Stimulated activated memory B cell treated with anti-CD40 and anti-IgM and Interleukin-4, amounts not matched to agents 10 μg/mL and 1 μg/mL and 100 μg/mL, for 72 hours (primary cell): Measurements from ENCODE around the gene MARCO.

Source experiments
- ATAC-seq: fragments of 150-1000 bp; cut with Tn5 transposase; 2 replicates; pipeline ENCODE4 v1.10.0; 2021
- H3K27ac Mint-ChIP-seq: one replicate; pipeline ENCODE4 v1.8.0; 2022; ENCODE audit warnings: mild to moderate bottlenecking, mixed read lengths
- H3K27me3 Mint-ChIP-seq: one replicate; pipeline ENCODE4 v1.8.0; 2022; ENCODE audit warnings: mixed read lengths
- H3K36me3 Mint-ChIP-seq: one replicate; pipeline ENCODE4 v1.8.0; 2022; ENCODE audit warnings: mixed read lengths
- H3K4me1 Mint-ChIP-seq: one replicate; pipeline ENCODE4 v1.8.0; 2022; ENCODE audit warnings: mixed read lengths
- H3K4me3 Mint-ChIP-seq: one replicate; pipeline ENCODE4 v1.8.0; 2022; ENCODE audit warnings: mild to moderate bottlenecking, moderate library complexity, mixed read lengths
- H3K9me3 Mint-ChIP-seq: one replicate; pipeline ENCODE4 v1.8.0; 2022; ENCODE audit warnings: mixed read lengths

The MARCO gene

GRCh38 chr2:118942031-118942430 is at the start of gene MARCO:
MARCO (plus strand) TSS chr2:118942194; CDS start chr2:118942301, 107 bp downstream.
- H3K36me3 Mint-ChIP-seq, result no peaks in the 10 kb centered on the region
- no peak within 1 kb of the TSS for H3K27ac Mint-ChIP-seq
- no peak within 1 kb of the TSS for H3K4me3 Mint-ChIP-seq
- peaks cover 27% of the 10 kb centered on the region for H3K27me3 Mint-ChIP-seq
- no peaks in the 10 kb centered on the region for H3K9me3 Mint-ChIP-seq
- peaks cover 6% of the 10 kb centered on the region for H3K4me1 Mint-ChIP-seq
- no peak for ATAC-seq

- peaks cover 13% of the 10 kb centered on the region for H3K27me3 Mint-ChIP-seq
- ATAC-seq, result no peak
- H3K4me1 Mint-ChIP-seq, result no peaks in the 10 kb centered on the region
- H3K9me3 Mint-ChIP-seq, result peaks cover 8% of the 10 kb centered on the region
- peaks cover 10% of the 10 kb centered on the region for H3K36me3 Mint-ChIP-seq
- H3K27ac Mint-ChIP-seq, result no peak overlapping the region
- H3K4me3 Mint-ChIP-seq, result no peak overlapping the region
Observed at GRCh38 chr2:118893100-118893499, 48.9 kb upstream of the MARCO start.

GRCh38 chr2:118902266-118903028 is 39.5 kb upstream of the MARCO start:
- Mint-ChIP-seq H3K36me3 (no peaks in the 10 kb centered on the region), H3K4me1 (no peaks in the 10 kb centered on the region), H3K4me3 (no peak overlapping the region), H3K9me3 (no peaks in the 10 kb centered on the region), H3K27ac (no peak overlapping the region), H3K27me3 (no peaks in the 10 kb centered on the region)
- ATAC-seq, result no peak

- Mint-ChIP-seq H3K36me3 (no peaks in the 10 kb centered on the region), H3K4me3 (no peak overlapping the region), H3K27ac (no peak overlapping the region), H3K4me1 (no peaks in the 10 kb centered on the region), H3K27me3 (no peaks in the 10 kb centered on the region), H3K9me3 (no peaks in the 10 kb centered on the region)
- no peak for ATAC-seq
Observed at GRCh38 chr2:118903029-118903351, 39.0 kb upstream of the MARCO start.

GRCh38 chr2:118903551-118904479 is 38.2 kb upstream of the MARCO start:
- no peak overlapping the region for H3K4me3 Mint-ChIP-seq
- no peaks in the 10 kb centered on the region for H3K27me3 Mint-ChIP-seq
- H3K36me3 Mint-ChIP-seq, result no peaks in the 10 kb centered on the region
- no peak overlapping the region for H3K27ac Mint-ChIP-seq
- no peak for ATAC-seq
- no peaks in the 10 kb centered on the region for H3K4me1 Mint-ChIP-seq
- no peaks in the 10 kb centered on the region for H3K9me3 Mint-ChIP-seq

- Mint-ChIP-seq H3K4me3 (no peak overlapping the region), H3K36me3 (no peaks in the 10 kb centered on the region), H3K27me3 (no peaks in the 10 kb centered on the region), H3K9me3 (no peaks in the 10 kb centered on the region), H3K4me1 (no peaks in the 10 kb centered on the region), H3K27ac (no peak overlapping the region)
- ATAC-seq, result no peak
Observed at GRCh38 chr2:118905206-118905605, 36.8 kb upstream of the MARCO start.

- H3K27me3 Mint-ChIP-seq, result no peaks in the 10 kb centered on the region
- H3K4me1 Mint-ChIP-seq, result no peaks in the 10 kb centered on the region
- H3K4me3 Mint-ChIP-seq, result no peak overlapping the region
- no peak for ATAC-seq
- no peaks in the 10 kb centered on the region for H3K36me3 Mint-ChIP-seq
- no peak overlapping the region for H3K27ac Mint-ChIP-seq
- no peaks in the 10 kb centered on the region for H3K9me3 Mint-ChIP-seq
Observed at GRCh38 chr2:118906186-118906585, 35.8 kb upstream of the MARCO start.

- Mint-ChIP-seq H3K36me3 (no peaks in the 10 kb centered on the region), H3K27ac (no peak overlapping the region), H3K4me3 (no peak overlapping the region), H3K27me3 (no peaks in the 10 kb centered on the region), H3K4me1 (no peaks in the 10 kb centered on the region), H3K9me3 (no peaks in the 10 kb centered on the region)
- no peak for ATAC-seq
Observed at GRCh38 chr2:118907759-118908158, 34.2 kb upstream of the MARCO start.

GRCh38 chr2:118909191-118909590 is 32.8 kb upstream of the MARCO start:
- H3K27ac Mint-ChIP-seq, result no peak overlapping the region
- H3K4me1 Mint-ChIP-seq, result no peaks in the 10 kb centered on the region
- no peaks in the 10 kb centered on the region for H3K27me3 Mint-ChIP-seq
- no peaks in the 10 kb centered on the region for H3K9me3 Mint-ChIP-seq
- no peak overlapping the region for H3K4me3 Mint-ChIP-seq
- H3K36me3 Mint-ChIP-seq, result no peaks in the 10 kb centered on the region
- no peak for ATAC-seq

GRCh38 chr2:118911166-118911856 is 30.7 kb upstream of the MARCO start:
- Mint-ChIP-seq H3K4me3 (no peak overlapping the region), H3K9me3 (peaks cover 2% of the 10 kb centered on the region), H3K36me3 (no peaks in the 10 kb centered on the region), H3K4me1 (no peaks in the 10 kb centered on the region), H3K27ac (no peak overlapping the region), H3K27me3 (peaks cover 7% of the 10 kb centered on the region)
- ATAC-seq, result no peak

GRCh38 chr2:118911936-118912335 is 30.1 kb upstream of the MARCO start:
- no peak for ATAC-seq
- Mint-ChIP-seq H3K9me3 (peaks cover 2% of the 10 kb centered on the region), H3K27ac (no peak overlapping the region), H3K4me3 (no peak overlapping the region), H3K36me3 (no peaks in the 10 kb centered on the region), H3K27me3 (peaks cover 12% of the 10 kb centered on the region), H3K4me1 (no peaks in the 10 kb centered on the region)

- no peak for ATAC-seq
- peaks cover 2% of the 10 kb centered on the region for H3K9me3 Mint-ChIP-seq
- no peak overlapping the region for H3K4me3 Mint-ChIP-seq
- no peaks in the 10 kb centered on the region for H3K4me1 Mint-ChIP-seq
- H3K27me3 Mint-ChIP-seq, result peaks cover 12% of the 10 kb centered on the region
- no peak overlapping the region for H3K27ac Mint-ChIP-seq
- no peaks in the 10 kb centered on the region for H3K36me3 Mint-ChIP-seq
Observed at GRCh38 chr2:118913131-118913802, 28.7 kb upstream of the MARCO start.

- H3K4me3 Mint-ChIP-seq, result no peak overlapping the region
- no peaks in the 10 kb centered on the region for H3K4me1 Mint-ChIP-seq
- H3K27ac Mint-ChIP-seq, result no peak overlapping the region
- peaks cover 2% of the 10 kb centered on the region for H3K9me3 Mint-ChIP-seq
- no peaks in the 10 kb centered on the region for H3K36me3 Mint-ChIP-seq
- H3K27me3 Mint-ChIP-seq, result peaks cover 12% of the 10 kb centered on the region
- ATAC-seq, result no peak
Observed at GRCh38 chr2:118913803-118914645, 28.0 kb upstream of the MARCO start.

GRCh38 chr2:118914721-118915453 is 27.1 kb upstream of the MARCO start:
- Mint-ChIP-seq H3K36me3 (no peaks in the 10 kb centered on the region), H3K27ac (no peak overlapping the region), H3K27me3 (peaks cover 12% of the 10 kb centered on the region), H3K4me1 (no peaks in the 10 kb centered on the region), H3K4me3 (no peak overlapping the region), H3K9me3 (peaks cover 2% of the 10 kb centered on the region)
- ATAC-seq, result no peak
